NCI-H2171 treated with DMSO at 0.1 percent for 48 hours (cell line): ENCODE measurements around the gene ARHGAP25.
A peak's percentile ranks its signal among the peaks of the same experiment; 100 is the strongest.

Experiments
- DNase-seq: peaks from one replicate; lab custom pipeline; 2025; lab: John Stamatoyannopoulos, UW

Gene ARHGAP25

GRCh38 chr2:68742626-68743415 lies 8.2 kb downstream of the ARHGAP25 start:
- DNase-seq = peak; percentile 27

GRCh38 chr2:68743531-68743930 lies 8.9 kb downstream of the ARHGAP25 start:
- DNase-seq = peak; percentile 72

- DNase-seq = peak; percentile 24
Measured at GRCh38 chr2:68744366-68744912, 9.8 kb downstream of the ARHGAP25 start.

DNA sequence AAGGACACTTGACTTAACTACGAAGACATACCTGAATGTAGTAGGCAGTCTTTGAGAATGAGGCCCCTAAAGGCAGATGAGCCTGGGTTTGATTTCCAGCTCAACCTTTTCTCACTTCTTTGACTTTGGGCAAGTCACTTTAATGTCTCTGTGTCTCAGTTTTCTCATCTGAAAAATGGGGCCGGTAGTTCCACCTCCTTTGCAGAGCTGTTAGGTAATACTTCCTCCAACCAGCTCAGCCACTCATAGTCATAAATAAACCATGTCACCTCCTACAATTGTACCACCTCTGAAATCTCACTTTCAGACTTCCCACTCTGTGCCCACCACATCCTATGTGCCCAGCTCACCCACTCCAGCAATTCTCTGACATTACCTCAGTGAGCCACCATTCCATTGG lies 10.4 kb downstream of the ARHGAP25 start:
- DNase-seq = no peak

DNA sequence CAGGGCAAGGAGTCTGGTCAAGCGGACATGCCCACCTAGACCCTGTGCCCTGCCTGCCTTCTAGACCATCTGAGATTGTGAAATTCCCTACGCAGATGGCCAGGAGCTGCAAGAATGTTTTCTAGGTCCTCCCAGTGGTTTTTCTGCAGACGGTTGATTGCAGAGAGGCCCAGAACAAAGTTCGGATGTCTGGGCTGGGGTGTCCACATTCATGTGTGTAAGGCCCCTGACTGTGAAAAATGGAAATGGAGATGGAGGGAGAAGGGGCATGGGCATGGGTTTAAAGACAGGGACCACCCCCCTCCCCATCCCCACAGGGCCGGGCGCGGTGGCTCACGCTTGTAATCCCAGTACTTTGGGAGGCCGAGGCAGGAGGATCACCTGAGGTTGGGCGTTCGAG lies 11.8 kb downstream of the ARHGAP25 start:
- DNase-seq = no peak

GRCh38 chr2:68747413-68747812 lies 12.8 kb downstream of the ARHGAP25 start:
- DNase-seq = no peak

DNA sequence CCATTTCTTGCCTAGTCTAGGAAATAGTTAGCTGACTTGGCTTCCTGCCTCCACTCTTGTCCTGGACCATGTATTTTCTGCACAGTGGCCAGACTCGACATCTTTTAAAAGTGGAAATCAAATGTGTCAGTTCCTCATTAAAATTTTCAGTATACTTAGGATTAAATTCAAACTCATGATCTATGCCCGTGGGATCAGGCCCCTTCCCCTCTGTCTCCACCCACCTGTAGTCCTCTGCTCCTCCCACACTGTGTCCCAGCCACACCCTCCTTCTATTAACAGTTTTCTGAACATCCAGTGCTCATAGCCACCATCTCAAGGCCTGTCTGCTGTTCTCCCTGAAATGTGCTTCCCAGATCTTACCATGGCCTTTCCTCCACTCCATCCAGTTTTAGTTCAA lies 13.3 kb downstream of the ARHGAP25 start:
- no peak for DNase-seq

- DNase-seq = no peak
Measured at GRCh38 chr2:68748568-68748967, 14.0 kb downstream of the ARHGAP25 start.

DNA sequence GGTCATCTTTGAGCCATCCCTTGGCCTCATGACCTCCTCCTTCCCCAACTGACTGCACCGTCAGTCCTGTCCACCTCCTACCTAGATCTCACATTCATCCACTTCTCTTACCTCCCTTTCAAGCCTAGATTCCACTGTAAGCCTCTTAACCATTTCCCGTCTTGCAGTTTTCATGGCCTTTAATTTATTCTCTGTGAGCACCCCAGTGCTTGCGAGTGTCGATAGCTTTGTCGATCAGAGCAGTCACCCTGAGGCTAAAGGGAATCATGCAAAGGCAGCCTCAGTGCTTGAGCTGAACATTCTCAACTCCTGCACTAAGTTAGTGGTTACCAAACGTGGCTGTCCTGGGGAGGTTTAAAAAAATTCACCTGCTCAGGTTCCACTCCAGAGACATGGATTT lies 14.7 kb downstream of the ARHGAP25 start:
- no peak for DNase-seq

GRCh38 chr2:68750592-68751396 lies 16.2 kb downstream of the ARHGAP25 start:
- DNase-seq = no peak

DNA sequence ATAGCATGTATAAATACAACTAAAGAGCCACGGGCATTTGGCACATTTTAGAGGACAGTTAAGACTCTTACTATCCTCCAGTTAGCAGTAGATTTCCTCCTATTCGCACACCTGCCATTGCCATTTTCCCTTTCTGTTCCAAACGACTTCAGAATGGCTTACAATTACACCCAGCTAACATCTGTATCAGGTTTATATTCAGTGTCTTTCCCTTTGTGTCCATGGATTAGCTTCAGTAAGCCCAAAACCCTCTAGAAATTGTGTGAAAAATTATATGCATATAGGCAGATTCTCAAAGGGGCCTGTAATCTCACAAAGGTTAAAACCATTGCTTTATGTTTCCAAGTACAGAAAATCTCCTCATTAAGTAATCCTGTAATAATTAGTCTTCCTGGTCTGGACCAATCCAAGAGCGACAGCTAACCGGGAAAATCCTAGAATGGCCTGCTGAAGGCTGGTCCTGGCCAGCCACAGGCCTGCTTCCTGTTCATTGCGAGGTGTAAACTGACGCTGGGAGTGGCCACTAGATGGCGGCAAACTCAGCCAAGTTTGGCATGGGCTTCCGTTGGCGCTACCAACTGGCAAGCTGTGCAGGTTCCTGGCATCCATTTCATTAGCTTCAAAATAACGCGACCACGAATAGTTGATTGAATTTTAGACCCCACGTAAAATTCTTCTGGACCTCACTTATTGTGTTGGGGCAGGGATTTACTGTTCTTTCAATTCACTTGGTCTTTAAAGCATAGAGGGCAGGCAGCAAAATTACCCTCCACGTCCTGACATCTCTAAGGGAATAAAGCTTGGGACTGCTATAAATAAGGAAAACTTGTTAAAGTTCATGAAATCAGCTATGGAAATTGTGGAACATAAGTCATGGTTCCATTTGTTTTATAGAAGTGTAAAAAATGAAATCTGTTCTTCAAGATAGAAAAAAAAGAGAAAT lies 17.1 kb downstream of the ARHGAP25 start:
- peak; percentile 74 for DNase-seq

DNA sequence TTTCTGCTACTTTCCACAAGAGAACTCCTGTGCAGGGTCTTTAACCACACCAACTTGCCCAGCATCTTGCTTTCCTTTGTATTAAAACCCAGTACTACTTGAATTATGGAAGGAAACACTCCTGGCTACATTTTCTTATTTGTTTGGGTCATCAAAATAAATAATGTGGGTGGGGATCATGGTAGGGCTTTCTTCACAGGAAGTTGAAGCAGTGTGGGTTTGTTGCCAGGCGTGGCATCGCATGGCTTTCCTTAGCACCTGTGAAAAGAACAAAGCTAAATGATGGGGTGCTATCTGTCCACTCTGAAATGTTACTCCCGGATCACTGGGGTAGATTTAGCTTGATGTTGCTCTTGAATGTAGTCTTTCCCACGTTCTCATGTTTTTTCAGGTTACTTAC lies 18.7 kb downstream of the ARHGAP25 start:
- no peak for DNase-seq

DNA sequence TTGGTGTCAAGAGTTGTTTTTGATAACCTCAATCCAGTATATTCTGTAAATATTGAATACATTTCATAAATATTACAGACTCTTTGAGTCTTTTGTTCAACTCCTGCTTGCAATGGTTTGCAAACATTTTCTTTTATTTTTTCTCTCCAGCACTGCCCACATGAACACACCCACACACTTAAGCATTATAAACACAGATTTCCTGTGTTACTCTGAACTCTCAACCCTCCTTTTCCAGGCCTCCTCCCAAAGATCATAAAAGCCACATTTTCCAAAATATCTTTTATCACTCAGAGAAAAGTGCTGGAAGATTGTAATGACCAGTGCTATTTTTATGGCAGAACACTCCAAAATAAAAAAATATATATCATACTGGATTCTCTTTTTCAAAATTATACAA lies 20.5 kb downstream of the ARHGAP25 start:
- no peak for DNase-seq

DNA sequence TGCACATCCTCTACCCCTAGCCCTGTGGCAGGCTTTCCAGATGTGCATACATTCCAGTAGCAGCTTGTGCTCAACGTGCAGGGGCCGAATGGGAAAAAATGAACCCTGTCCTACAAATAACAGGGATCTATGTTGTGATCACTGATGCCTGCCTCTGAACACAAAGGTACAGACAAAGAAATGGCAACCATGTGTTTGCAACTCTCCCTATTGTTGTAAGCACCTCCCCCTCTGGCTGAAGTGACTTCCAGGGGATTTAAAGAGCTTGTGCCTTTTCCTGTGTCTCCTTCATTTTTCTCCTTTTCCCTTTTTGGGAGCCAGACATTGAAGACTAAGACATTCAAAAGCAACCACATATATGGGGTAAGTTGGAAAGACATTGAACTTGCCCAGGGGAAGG lies 21.6 kb downstream of the ARHGAP25 start:
- no peak for DNase-seq

- DNase-seq = no peak
Measured at GRCh38 chr2:68757081-68757480, 22.5 kb downstream of the ARHGAP25 start.

GRCh38 chr2:68762100-68762499 lies 27.5 kb downstream of the ARHGAP25 start:
- DNase-seq = no peak

GRCh38 chr2:68762665-68763064 lies 28.1 kb downstream of the ARHGAP25 start:
- DNase-seq = no peak

- DNase-seq = no peak
Measured at GRCh38 chr2:68764041-68764805, 29.6 kb downstream of the ARHGAP25 start.

- no peak for DNase-seq
Measured at GRCh38 chr2:68764806-68765311, 30.2 kb downstream of the ARHGAP25 start.

DNA sequence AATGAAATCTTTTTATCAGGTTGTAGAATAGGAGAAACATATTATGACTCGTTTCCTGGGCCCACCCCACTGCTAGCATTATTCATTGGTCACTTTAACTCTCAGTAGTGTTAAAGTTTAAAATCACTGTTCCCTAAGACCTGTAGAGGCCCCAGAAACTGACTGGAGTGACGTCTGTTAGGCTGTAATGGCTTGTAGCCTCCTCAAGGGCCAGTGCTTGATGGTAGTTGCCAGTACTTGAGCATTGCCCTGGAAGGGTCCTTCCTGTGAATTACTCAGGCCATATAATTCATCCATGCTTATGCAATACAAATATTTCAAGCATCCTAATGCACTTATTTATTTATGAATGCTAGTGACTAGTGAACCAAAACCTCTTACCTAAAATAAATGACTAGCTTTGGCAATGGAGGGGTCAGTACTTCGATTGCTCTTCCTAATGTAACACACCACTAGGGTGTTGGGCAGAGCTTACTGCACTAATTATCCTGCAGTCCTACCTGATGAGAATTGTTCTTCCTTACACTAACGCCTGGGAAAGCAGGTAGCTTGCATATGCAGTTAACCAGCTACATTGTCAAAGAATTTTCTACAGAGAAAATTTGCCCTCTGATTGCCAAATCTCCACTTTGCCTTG lies 31.2 kb downstream of the ARHGAP25 start:
- DNase-seq = no peak
